Endothelial cell of umbilical vein (primary cell): ENCODE results near the gene ZNF804A. TPM values are rescaled to one million over a fixed set of nuclear protein-coding genes. Genes with fewer than 3 reads are reported as not detected.

Experiments
- BruUV-seq: library from RNA; stranded (reverse); fragments of 400-500 nt; replicated peaks from 2 replicates; lab custom pipeline; 2021; lab: Mats Ljungman, UMichigan
- CTCF ChIA-PET: fragments of 300-600, 350-600 bp; sonication (Branson Sonifier 250); formaldehyde crosslinking; loops from one replicate; lab custom pipeline; 2021; ENCODE audit warnings: antibody characterized with exemption, inconsistent platforms; lab: Charles Lee
- POLR2A ChIA-PET: fragments of 300-600, 350-600 bp; sonication (Branson Sonifier 250); formaldehyde crosslinking; loops from one replicate; lab custom pipeline; 2021; ENCODE audit warnings: antibody characterized with exemption, inconsistent platforms; lab: Charles Lee
- DNase-seq: peaks from one replicate; pipeline ENCODE4 v3.0.0-alpha.2; 2011; ENCODE audit warnings: low read depth, low spot score
- FAIRE-seq: peaks from 2 replicates; lab custom pipeline; 2011; peaks lifted over from hg19 to GRCh38; lab: Jason Lieb, UNC
- H2AFZ ChIP-seq: 2 replicates; pipeline ENCODE4 v1.6.0; 2012; ENCODE audit warnings: low read depth, low read length, control low read depth, inconsistent platforms
- H3K27ac ChIP-seq: 2 replicates; pipeline ENCODE4 v1.5.1; 2011; ENCODE audit warnings: low read depth, mild to moderate bottlenecking, control low read depth, low read length, moderate library complexity; ENCODE audit not compliant: insufficient read depth
- H3K27me3 ChIP-seq, 2 experiments: 2 replicates each; pipeline versions ENCODE4 v1.6.0 to v1.6.1; 2011; ENCODE audit warnings: low read length in 2 of 2, mixed read lengths in 1 of 2; ENCODE audit not compliant: control insufficient read depth in 2 of 2, insufficient read depth in 2 of 2
- H3K36me3 ChIP-seq, 2 experiments: 2 replicates in 1 of 2; 3 replicates in 1 of 2; pipeline ENCODE4 v1.5.1; 2011; ENCODE audit warnings: low read length in 2 of 2, mild to moderate bottlenecking in 1 of 2, moderate library complexity in 1 of 2; ENCODE audit not compliant: control insufficient read depth in 2 of 2, insufficient read depth in 2 of 2; ENCODE audit errors: extremely low read depth in 1 of 2
- H3K4me1 ChIP-seq: 3 replicates; pipeline ENCODE4 v1.5.1; 2011; ENCODE audit warnings: mild to moderate bottlenecking, low read length; ENCODE audit not compliant: control insufficient read depth, insufficient read depth; ENCODE audit errors: extremely low read depth
- H3K4me2 ChIP-seq: 2 replicates; pipeline ENCODE4 v1.6.1; 2011; ENCODE audit warnings: low read length, control low read depth, mixed read lengths; ENCODE audit not compliant: insufficient read depth
- H3K4me3 ChIP-seq, 3 experiments: fragments of 200-600 bp in 1 of 3; sonication (generic), shearing (Covaris generic) in 1 of 3; replicated peaks in 1 of 3; 2 replicates each; pipeline ENCODE4 v1.5.1; 2011 to 2016; ENCODE audit warnings: control low read depth in 3 of 3, low read length in 3 of 3, mild to moderate bottlenecking in 2 of 3, inconsistent platforms in 1 of 3, low read depth in 1 of 3, moderate library complexity in 1 of 3; ENCODE audit not compliant: insufficient read depth in 1 of 3
- H3K79me2 ChIP-seq: 2 replicates; pipeline ENCODE4 v1.6.0; 2012; ENCODE audit warnings: low read length, inconsistent platforms; ENCODE audit not compliant: control insufficient read depth, insufficient read depth
- H3K9ac ChIP-seq: replicated peaks from 2 replicates; pipeline ENCODE3; 2011; ENCODE audit warnings: low read length, control low read depth; ENCODE audit not compliant: insufficient read depth; ENCODE audit errors: extremely low read depth
- H3K9me1 ChIP-seq: replicated peaks from 3 replicates; pipeline ENCODE4 v1.6.0; 2011; ENCODE audit warnings: mild to moderate bottlenecking, low read length; ENCODE audit not compliant: control insufficient read depth, insufficient read depth; ENCODE audit errors: extremely low read depth
- H3K9me3 ChIP-seq: replicated peaks from 2 replicates; pipeline ENCODE4 v1.5.1; 2012; ENCODE audit warnings: low read length, inconsistent platforms; ENCODE audit not compliant: control insufficient read depth, insufficient read depth
- H4K20me1 ChIP-seq: replicated peaks from 2 replicates; pipeline ENCODE3; 2011; ENCODE audit warnings: mild to moderate bottlenecking, low read length; ENCODE audit not compliant: control insufficient read depth, insufficient read depth; ENCODE audit errors: extremely low read depth
- CTCF ChIP-seq, 2 donors: IDR thresholded peaks; 1 replicate in 1 of 2; 2 replicates in 1 of 2; pipeline ENCODE4 v1.5.1; 2011; ENCODE audit warnings: low read length in 2 of 2, mild to moderate bottlenecking in 2 of 2, moderate library complexity in 2 of 2, control low read depth in 1 of 2, inconsistent platforms in 1 of 2, low read depth in 1 of 2; ENCODE audit not compliant: insufficient read depth in 1 of 2; ENCODE audit errors: extremely low read depth in 1 of 2
- EZH2 ChIP-seq: IDR thresholded peaks from 2 replicates; pipeline ENCODE4 v1.6.1; 2012; ENCODE audit warnings: borderline replicate concordance, low read depth, mild to moderate bottlenecking, moderate library complexity, low read length, inconsistent platforms; ENCODE audit not compliant: severe bottlenecking
- FOS ChIP-seq: IDR thresholded peaks from 2 replicates; pipeline ENCODE4 v1.6.1; 2011; ENCODE audit warnings: mild to moderate bottlenecking, low read length, moderate library complexity, borderline replicate concordance; ENCODE audit not compliant: insufficient read depth
- GATA2 ChIP-seq: IDR thresholded peaks from 2 replicates; pipeline ENCODE4 v1.7.0; 2011; ENCODE audit warnings: low read depth, mild to moderate bottlenecking, moderate library complexity, mixed read lengths, low read length; ENCODE audit not compliant: insufficient read length, insufficient read depth
- MAX ChIP-seq: IDR thresholded peaks from 2 replicates; pipeline ENCODE4 v1.6.1; 2011; ENCODE audit not compliant: insufficient read depth, insufficient read length
- POLR2AphosphoS5 ChIP-seq: IDR thresholded peaks from 2 replicates; pipeline ENCODE4 v1.6.1; 2012; ENCODE audit warnings: low read depth, mild to moderate bottlenecking, control low read depth, low read length, moderate library complexity; ENCODE audit not compliant: insufficient read depth
- dilution Hi-C: fragments of 300-500 bp; cut with MboI; formaldehyde crosslinking; loops from one replicate; pipeline ENCODE4 v1.15.0; 2019; ENCODE audit warnings: low sequenced_read_pairs; ENCODE audit not compliant: extremely low pct_ligation_motif_present
- intact Hi-C: fragments of 100-400 bp; cut with micrococcal nuclease; formaldehyde crosslinking; loops from one replicate; pipeline ENCODE4 v1.10.0; 2022
- polyA plus RNA-seq, 4 experiments: library from polyadenylated mRNA; depleted of rRNA in 3 of 4; stranded (reverse) in 3 of 4; unstranded in 1 of 4; fragments of >200 nt; gene quantifications; 2 replicates each; pipeline versions ENCODE4 v1.2.1 to v1.2.3, GENCODE V29; 2011 to 2012; ENCODE audit warnings: missing spikeins in 1 of 4
- total RNA-seq: library from RNA; stranded (reverse); gene quantifications from 2 replicates; pipeline ENCODE4 v1.2.3, GENCODE V29; 2021

The ZNF804A gene
- total and polyA plus RNA-seq, 2 donors (not counting 3 experiments of a cell fraction or from before 2014, with no cell fraction given), result 0.22 TPM; not detected in 1

DNA sequence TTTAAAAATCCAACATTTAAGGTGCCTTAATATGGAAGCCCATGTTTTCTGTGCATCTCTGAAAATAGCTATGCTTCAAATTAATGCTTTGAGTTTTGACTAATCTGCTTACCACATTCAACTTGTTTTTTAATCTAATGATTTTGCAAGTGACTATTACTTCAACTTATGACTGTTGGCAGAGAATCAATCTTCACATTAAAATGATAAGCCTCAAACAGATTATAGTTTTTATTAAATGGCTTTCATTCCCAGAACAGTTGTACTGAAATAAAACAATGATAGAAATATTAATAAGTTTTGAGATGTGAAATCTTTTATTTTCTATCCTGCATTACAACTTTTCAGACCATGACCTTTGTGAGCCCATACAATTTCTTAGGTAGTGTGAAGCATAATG, 347.5 kb downstream of the ZNF804A start:
- CTCF ChIA-PET, result no interaction called here
- TF ChIP-seq CTCF (IDR thresholded peaks at IDR 0.05; ENCODE audit: extremely low read depth in 1 of 2, insufficient read depth in 1 of 2, low read depth in 1 of 2, low read length in 2 of 2), result no peak
- TF ChIP-seq POLR2AphosphoS5, result no peak
- no peak overlapping the region for H3K9ac ChIP-seq
- H3K9me1 ChIP-seq, result no peaks in the 10 kb centered on the region
- no peaks in the 10 kb centered on the region for H3K4me1 ChIP-seq
- no TSS peak for BruUV-seq
- no peaks in the 10 kb centered on the region for H3K79me2 ChIP-seq
- no peak for FAIRE-seq
- no peak overlapping the region for H2AFZ ChIP-seq
- H3K27ac ChIP-seq, result no peak overlapping the region
- H3K9me3 ChIP-seq, result no peaks in the 10 kb centered on the region
- no peaks in the 10 kb centered on the region for H4K20me1 ChIP-seq
- H3K27me3 ChIP-seq, result no peaks in the 10 kb centered on the region
- dilution Hi-C loops (no loop called here), intact Hi-C loops (no loop called here)
- no peak overlapping the region for H3K4me2 ChIP-seq
- no peaks in the 10 kb centered on the region for H3K36me3 ChIP-seq
- no peak for DNase-seq
- POLR2A ChIA-PET, result no interaction called here
- H3K4me3 ChIP-seq, result no peak overlapping the region

- H3K27ac ChIP-seq, result no peak overlapping the region
- no peak overlapping the region for H3K4me3 ChIP-seq
- BruUV-seq, result no TSS peak
- H3K9me3 ChIP-seq, result no peaks in the 10 kb centered on the region
- no peak overlapping the region for H3K4me2 ChIP-seq
- H3K79me2 ChIP-seq, result no peaks in the 10 kb centered on the region
- FAIRE-seq (no peak), DNase-seq (no peak)
- POLR2A ChIA-PET, result no interaction called here
- no peaks in the 10 kb centered on the region for H3K36me3 ChIP-seq
- no peak overlapping the region for H2AFZ ChIP-seq
- dilution Hi-C loops (no loop called here), intact Hi-C loops (no loop called here)
- TF ChIP-seq MAX, result no peak
- TF ChIP-seq EZH2, result no peak
- TF ChIP-seq CTCF (IDR thresholded peaks at IDR 0.05; ENCODE audit: extremely low read depth in 1 of 2, insufficient read depth in 1 of 2, low read depth in 1 of 2, low read length in 2 of 2), result no peak
- TF ChIP-seq FOS, result no peak
- no peak for TF ChIP-seq GATA2
- no peaks in the 10 kb centered on the region for H3K27me3 ChIP-seq
- H3K4me1 ChIP-seq, result no peaks in the 10 kb centered on the region
- no peaks in the 10 kb centered on the region for H4K20me1 ChIP-seq
- H3K9me1 ChIP-seq, result no peaks in the 10 kb centered on the region
- H3K9ac ChIP-seq, result no peak overlapping the region
- CTCF ChIA-PET, result no interaction called here
Measured at GRCh38 chr2:184956856-184957255, 358.5 kb downstream of the ZNF804A start.
